ENCODE measurements around the gene ABR.

- TF ChIP-seq CTCF (IDR thresholded peaks at IDR 0.05) (no peak), POLR2A (IDR thresholded peaks at IDR 0.05) (no peak)
These were observed 68.0 kb downstream of the ABR start for GRCh38 chr17:1111599-1112443.
